Testis (tissue), 2 donors: ENCODE results near the gene SLC34A1.

Experiments
- CTCF ChIP-seq, 3 experiments: fragments of 450-650 bp in 2 of 3; fragments of 200-600 bp in 1 of 3; sonication (generic) in 1 of 3; IDR thresholded peaks; one replicate each; pipeline ENCODE4 v1.5.1; 2016 to 2019; ENCODE audit warnings: antibody characterized with exemption in 3 of 3, mild to moderate bottlenecking in 2 of 3, moderate library complexity in 1 of 3
- POLR2A ChIP-seq: fragments of 450-650 bp; IDR thresholded peaks from one replicate; pipeline ENCODE4 v1.6.1; 2017; ENCODE audit warnings: antibody characterized with exemption, mild to moderate bottlenecking, moderate library complexity

- TF ChIP-seq CTCF (IDR thresholded peaks at IDR 0.05) (no peak), POLR2A (no peak)
Observed at GRCh38 chr5:177374211-177374610, 10.0 kb upstream of the SLC34A1 start.
